HEK293T (cell line): Measurements from ENCODE around the gene AQP9.

Experiments
- CTCF ChIA-PET: fragments of 350-600 bp; formaldehyde crosslinking; extraction: SDS; loops from one replicate; lab custom pipeline; 2021; ENCODE audit warnings: antibody characterized with exemption, inconsistent platforms; lab: Yijun Ruan, JAX
- POLR2A ChIA-PET: fragments of 350-600 bp; formaldehyde crosslinking; extraction: SDS; loops from one replicate; lab custom pipeline; 2020; ENCODE audit warnings: antibody characterized with exemption, inconsistent platforms; lab: Yijun Ruan, JAX
- DNase-seq: peaks from one replicate; pipeline ENCODE4 v3.0.0; 2012; ENCODE audit warnings: mixed read lengths; ENCODE audit errors: extremely low spot score
- ARNT ChIP-seq: fragments of 450-650 bp; IDR thresholded peaks from 2 replicates; pipeline ENCODE4 v1.6.1; 2017; ENCODE audit warnings: mild to moderate bottlenecking
- BHLHE40 ChIP-seq: fragments of 450-650 bp; IDR thresholded peaks from 2 replicates; pipeline ENCODE4 v1.6.1; 2016; ENCODE audit warnings: mild to moderate bottlenecking, moderate library complexity, borderline replicate concordance
- CTBP1 ChIP-seq: fragments of 450-650 bp; IDR thresholded peaks from 2 replicates; pipeline ENCODE4 v1.6.1; 2016; ENCODE audit warnings: borderline replicate concordance
- ELF4 ChIP-seq: fragments of 450-650 bp; IDR thresholded peaks from 2 replicates; pipeline ENCODE4 v1.6.1; 2017; ENCODE audit warnings: antibody characterized with exemption
- FOXA1 ChIP-seq: fragments of 450-650 bp; IDR thresholded peaks from 2 replicates; pipeline ENCODE4 v1.6.1; 2016; ENCODE audit warnings: mild to moderate bottlenecking
- FOXK2 ChIP-seq: fragments of 450-650 bp; IDR thresholded peaks from 2 replicates; pipeline ENCODE4 v1.6.1; 2016; ENCODE audit warnings: mild to moderate bottlenecking
- FOXM1 ChIP-seq: fragments of 450-650 bp; IDR thresholded peaks from 2 replicates; pipeline ENCODE4 v1.6.1; 2017; ENCODE audit warnings: mild to moderate bottlenecking, borderline replicate concordance
- HDGF ChIP-seq: fragments of 450-650 bp; IDR thresholded peaks from 2 replicates; pipeline ENCODE4 v1.6.1; 2017; ENCODE audit warnings: antibody characterized with exemption, borderline replicate concordance
- L3MBTL2 ChIP-seq: fragments of 450-650 bp; conservative IDR thresholded peaks from 2 replicates; pipeline ENCODE4 v1.6.1; 2016; ENCODE audit warnings: mild to moderate bottlenecking
- LEF1 ChIP-seq: fragments of 450-650 bp; IDR thresholded peaks from 2 replicates; pipeline ENCODE4 v1.6.1; 2017; ENCODE audit warnings: mild to moderate bottlenecking, borderline replicate concordance
- NFRKB ChIP-seq: fragments of 450-650 bp; IDR thresholded peaks from 2 replicates; pipeline ENCODE4 v1.6.1; 2016; ENCODE audit warnings: mild to moderate bottlenecking, moderate library complexity
- SP1 ChIP-seq: fragments of 450-650 bp; IDR thresholded peaks from 2 replicates; pipeline ENCODE4 v1.6.1; 2017
- SUZ12 ChIP-seq: fragments of 450-650 bp; IDR thresholded peaks from 2 replicates; pipeline ENCODE4 v1.6.1; 2016; ENCODE audit warnings: mild to moderate bottlenecking
- TARDBP ChIP-seq: fragments of 450-650 bp; IDR thresholded peaks from 2 replicates; pipeline ENCODE4 v1.6.1; 2016
- ZNF384 ChIP-seq: fragments of 450-650 bp; IDR thresholded peaks from 2 replicates; pipeline ENCODE4 v1.6.1; 2016
- TF ChIP-seq, protein P1 (sequence below): fragments of 450-650 bp; IDR thresholded peaks from 2 replicates; pipeline ENCODE4 v1.6.1; 2016

AQP9 gene

DNA sequence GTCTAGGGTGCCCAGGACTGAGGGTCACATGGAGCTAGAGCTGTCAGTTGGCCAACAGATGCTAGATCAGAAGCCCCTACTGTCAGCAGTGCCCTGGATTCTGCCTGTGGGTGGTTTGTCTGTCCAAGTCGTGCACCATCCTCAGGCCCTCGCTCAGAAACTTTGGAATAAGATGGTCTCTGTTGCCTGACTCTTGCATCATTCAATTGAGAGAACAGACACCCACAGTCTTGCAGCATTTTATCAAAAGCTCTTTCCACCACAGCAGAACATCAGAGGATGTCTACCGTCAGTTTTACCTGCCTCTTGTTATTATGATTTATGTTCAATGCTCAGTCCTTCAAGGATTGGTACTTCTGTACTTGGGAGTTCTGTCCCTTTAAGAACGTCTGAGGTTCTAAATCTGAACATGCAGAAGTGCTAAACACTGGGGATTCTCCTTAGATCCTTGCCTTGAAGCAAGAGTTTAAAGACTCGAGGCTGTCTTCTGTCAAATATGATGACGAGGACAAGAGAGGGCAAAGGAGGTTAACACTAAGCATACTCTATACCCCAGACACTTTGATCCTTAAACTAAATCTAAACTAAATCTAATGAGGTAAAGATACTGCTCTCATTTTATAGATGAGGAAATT is 4.8 kb downstream of the AQP9 start:
- TF ChIP-seq NFRKB = no peak
- DNase-seq = no peak
- POLR2A ChIA-PET = no interaction called here
- CTCF ChIA-PET = no interaction called here

DNA sequence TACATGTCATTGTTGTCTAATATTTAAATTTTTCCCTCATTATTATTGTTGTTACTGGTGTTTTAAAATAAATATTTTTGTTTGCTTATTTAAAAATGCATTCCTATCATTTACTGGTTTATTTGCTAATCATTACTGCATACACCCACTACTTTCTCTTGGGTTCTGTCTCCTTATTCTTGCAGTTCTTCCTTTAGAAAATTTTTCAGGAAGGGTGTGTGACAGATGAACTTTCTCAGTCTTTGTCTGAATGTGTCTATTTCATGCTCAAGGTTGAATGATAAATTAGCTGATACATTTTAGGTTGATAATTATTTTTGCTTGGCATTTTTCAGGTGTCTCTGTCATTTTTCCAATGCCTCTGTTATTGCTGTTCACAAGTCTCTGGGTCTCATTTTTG is 7.4 kb downstream of the AQP9 start:
- TF ChIP-seq FOXM1 = no peak
- TF ChIP-seq FOXK2 = no peak
- TF ChIP-seq SP1 = no peak
- no peak for TF ChIP-seq TARDBP
- no peak for TF ChIP-seq SUZ12
- POLR2A ChIA-PET = no interaction called here

DNA sequence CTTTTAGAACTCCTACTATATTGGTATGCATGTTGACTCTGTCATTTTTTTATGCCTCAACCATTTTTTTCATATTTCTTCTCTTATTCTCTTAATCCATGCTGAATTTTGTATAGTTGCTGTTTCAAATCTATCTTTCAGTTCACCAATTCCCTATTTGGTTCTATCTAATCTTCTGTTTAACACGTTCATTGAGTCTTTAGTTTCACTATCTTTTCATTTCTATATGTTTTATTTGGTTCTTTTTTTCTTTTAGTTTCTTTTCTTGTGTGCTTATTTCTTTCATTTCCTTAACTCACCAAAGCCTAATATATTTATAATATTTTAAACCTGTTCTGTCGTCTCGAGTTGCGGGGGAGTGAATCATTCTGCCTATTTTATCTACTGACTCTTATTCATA is 8.0 kb downstream of the AQP9 start:
- DNase-seq = no peak
- CTCF ChIA-PET = no interaction called here

More for the DNA sequence above, 7.4 kb downstream of the AQP9 start:
- CTCF ChIA-PET = no interaction called here
- DNase-seq = no peak

DNA sequence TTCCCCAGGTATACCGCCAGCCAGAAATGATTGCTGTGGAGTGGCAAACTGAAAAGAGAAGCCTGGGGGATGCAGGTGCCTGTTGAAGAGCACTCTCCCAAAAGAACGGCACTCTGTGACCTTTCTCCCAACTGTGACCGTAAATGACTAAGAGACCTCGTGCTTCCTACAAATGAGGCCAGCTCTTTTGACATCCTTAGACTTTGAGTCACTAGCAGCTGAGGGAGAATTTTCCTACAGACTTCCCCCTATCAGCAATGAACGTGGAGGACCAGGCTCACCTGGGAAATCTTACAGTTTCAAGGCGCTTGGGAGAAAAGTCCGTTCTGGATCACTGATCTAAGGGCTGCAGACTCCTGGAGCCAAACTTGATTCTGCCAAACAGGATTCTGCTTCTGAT is 8.6 kb downstream of the AQP9 start:
- POLR2A ChIA-PET = no interaction called here
- CTCF ChIA-PET = interaction anchor here (0.6 kb wide), 1 partner anchor 664 kb away, joined by 4 read pairs; no protein-coding TSS in a partner anchor
- TF ChIP-seq L3MBTL2 (peak; percentile 52; the same call in 1 of the 2 replicates), ZNF384 (no peak)
- no peak for DNase-seq

More for the DNA sequence above, 8.0 kb downstream of the AQP9 start:
- POLR2A ChIA-PET = no interaction called here
- TF ChIP-seq SP1 (no peak), FOXK2 (no peak), BHLHE40 (no peak), FOXM1 (no peak), FOXA1 (no peak), ZNF384 (no peak), HDGF (no peak), CTBP1 (no peak), LEF1 (no peak), TARDBP (no peak)

DNA sequence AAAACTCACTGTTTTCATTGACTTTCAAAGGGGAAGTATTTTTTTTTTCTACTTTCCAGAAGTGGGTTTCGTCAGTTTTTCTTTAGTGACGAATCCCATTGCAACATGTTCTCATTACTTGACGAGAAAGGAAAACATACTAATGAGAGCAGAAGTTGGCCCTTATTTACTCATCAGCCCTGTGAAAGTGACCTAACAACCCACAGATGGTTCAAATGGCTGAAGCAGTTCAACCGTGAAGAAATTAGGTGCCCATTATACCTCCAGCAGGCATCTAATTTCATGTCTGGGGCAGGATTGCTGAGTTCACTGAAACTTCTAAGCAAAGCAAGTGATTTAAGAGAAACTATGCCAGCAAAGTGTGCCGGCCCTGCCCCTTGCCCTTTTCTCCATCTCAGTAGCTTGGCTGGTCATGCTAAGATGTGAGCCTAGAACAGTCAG is 9.0 kb downstream of the AQP9 start:
- DNase-seq = no peak
- ChIA-PET POLR2A (no interaction called here), CTCF (interaction anchor here (0.6 kb wide), 1 partner anchor 665 kb away, joined by 4 read pairs; no protein-coding TSS in a partner anchor)
- TF ChIP-seq HDGF (no peak), TARDBP (no peak), ZNF384 (no peak), LEF1 (no peak), BHLHE40 (no peak), ELF4 (no peak), NFRKB (no peak), L3MBTL2 (no peak), SUZ12 (no peak), ARNT (no peak), SP1 (no peak), CTBP1 (no peak), FOXM1 (no peak), FOXA1 (no peak), FOXK2 (no peak)
- TF ChIP-seq, protein P1, sequence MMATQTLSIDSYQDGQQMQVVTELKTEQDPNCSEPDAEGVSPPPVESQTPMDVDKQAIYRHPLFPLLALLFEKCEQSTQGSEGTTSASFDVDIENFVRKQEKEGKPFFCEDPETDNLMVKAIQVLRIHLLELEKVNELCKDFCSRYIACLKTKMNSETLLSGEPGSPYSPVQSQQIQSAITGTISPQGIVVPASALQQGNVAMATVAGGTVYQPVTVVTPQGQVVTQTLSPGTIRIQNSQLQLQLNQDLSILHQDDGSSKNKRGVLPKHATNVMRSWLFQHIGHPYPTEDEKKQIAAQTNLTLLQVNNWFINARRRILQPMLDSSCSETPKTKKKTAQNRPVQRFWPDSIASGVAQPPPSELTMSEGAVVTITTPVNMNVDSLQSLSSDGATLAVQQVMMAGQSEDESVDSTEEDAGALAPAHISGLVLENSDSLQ = no peak

DNA sequence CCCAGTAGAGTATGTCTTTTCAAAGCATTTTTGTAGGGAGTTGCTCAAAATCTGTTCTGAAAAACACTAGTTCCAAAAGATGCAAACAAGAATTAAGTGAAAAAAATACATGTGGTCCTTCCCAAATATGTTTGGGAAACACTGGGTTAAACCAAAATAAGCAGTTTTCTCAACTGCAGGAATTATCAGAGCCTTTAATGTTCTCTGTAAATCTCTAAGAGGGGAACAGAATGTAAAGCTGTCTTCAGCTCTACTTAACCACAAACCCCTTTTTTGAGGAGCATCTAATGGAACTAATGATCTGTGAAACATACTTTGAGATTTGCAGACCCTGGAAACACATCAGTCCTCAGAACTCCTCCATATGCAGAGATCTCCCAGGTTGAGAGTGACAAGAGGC is 9.9 kb downstream of the AQP9 start:
- ChIA-PET POLR2A (no interaction called here), CTCF (no interaction called here)
- TF ChIP-seq LEF1 (no peak), BHLHE40 (no peak), L3MBTL2 (no peak), FOXK2 (no peak), SUZ12 (no peak), FOXA1 (no peak), CTBP1 (no peak), ZNF384 (no peak), TARDBP (no peak), FOXM1 (no peak), HDGF (no peak), ARNT (no peak), SP1 (no peak)
- DNase-seq = no peak

DNA sequence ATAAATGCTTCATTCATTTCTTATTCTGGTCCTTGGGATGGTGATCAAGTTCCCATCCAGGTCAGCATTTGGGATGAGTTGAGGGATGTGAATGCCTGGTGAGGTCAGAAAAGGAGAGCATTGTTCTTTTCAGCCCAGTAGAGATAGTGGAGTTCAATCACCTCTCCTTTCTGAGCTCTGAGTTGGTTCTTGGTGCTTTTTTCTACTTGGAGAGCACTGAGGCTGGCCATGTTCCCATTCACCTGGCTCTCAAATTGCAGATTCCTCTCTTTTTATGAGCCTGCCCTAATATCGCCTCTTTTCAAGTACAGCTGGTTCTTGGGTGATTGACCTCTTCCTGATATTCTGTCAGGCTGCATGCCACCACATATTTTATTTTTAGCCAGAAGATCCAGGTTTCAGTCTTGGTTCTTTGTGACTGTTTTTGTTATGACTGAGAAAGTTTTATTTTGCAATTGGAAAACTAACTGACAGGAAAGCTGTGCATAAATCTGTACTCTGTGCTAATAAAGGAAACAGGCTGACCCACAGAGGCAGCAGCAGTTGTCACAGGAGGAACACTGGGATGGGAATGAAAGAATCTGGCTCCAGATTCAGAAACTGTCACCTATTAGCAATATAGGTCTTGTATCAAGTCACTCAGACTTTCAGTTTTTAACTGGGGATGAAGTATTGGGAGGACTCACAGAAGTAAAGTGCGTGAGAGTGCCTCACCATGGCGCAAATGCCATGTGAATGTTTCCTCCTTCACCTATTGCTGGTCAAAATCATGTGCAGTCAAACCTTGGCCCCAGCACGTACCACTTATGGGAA is 10.7 kb downstream of the AQP9 start:
- no peak for TF ChIP-seq FOXK2
- no peak for TF ChIP-seq ZNF384
- ChIA-PET POLR2A (no interaction called here), CTCF (no interaction called here)
- DNase-seq = no peak

DNA sequence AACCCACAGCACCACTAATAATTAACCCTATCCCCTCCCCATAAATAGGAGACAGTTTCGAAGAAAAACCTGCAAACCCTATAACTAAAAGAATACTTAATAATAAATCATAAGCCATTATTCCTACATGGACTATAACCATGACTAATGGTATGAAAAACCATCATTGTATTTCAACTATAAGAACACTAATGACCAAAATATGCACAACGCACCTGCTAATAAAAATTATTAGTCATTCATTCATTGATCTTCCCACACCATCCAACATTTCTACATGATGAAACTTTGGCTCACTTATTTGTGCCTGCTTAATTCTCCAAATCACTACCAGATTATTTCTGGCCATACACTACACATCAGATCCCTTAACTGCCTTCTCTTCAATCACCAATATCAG is 16.6 kb downstream of the AQP9 start:
- DNase-seq = no peak
- ChIA-PET POLR2A (no interaction called here), CTCF (no interaction called here)
- TF ChIP-seq ARNT = no peak
- TF ChIP-seq L3MBTL2 = no peak
- no peak for TF ChIP-seq HDGF
- no peak for TF ChIP-seq SUZ12
- TF ChIP-seq FOXK2 = no peak
- TF ChIP-seq FOXM1 = no peak
- TF ChIP-seq ZNF384 = no peak
- no peak for TF ChIP-seq BHLHE40
- TF ChIP-seq, protein P1 = no peak
- TF ChIP-seq FOXA1 = no peak
- TF ChIP-seq LEF1 = no peak
- no peak for TF ChIP-seq CTBP1
- TF ChIP-seq SP1 = no peak
- TF ChIP-seq ELF4 = no peak
- no peak for TF ChIP-seq NFRKB
- TF ChIP-seq TARDBP = no peak
